HG02981 (cell line): ENCODE measurements around the gene LUC7L.
"Not testable (repeated sequence)": the region's sequence is repeated elsewhere in the genome, so short reads cannot be mapped to it uniquely, and the experiment has no call there.

ENCODE experiments used
- ATAC-seq: cut with Tn5 transposase; IDR thresholded peaks from one replicate; pipeline ENCODE4 v1.9.1; 2021; ENCODE audit warnings: mild to moderate bottlenecking, moderate library complexity; ENCODE audit not compliant: unreplicated experiment

LUC7L gene

DNA sequence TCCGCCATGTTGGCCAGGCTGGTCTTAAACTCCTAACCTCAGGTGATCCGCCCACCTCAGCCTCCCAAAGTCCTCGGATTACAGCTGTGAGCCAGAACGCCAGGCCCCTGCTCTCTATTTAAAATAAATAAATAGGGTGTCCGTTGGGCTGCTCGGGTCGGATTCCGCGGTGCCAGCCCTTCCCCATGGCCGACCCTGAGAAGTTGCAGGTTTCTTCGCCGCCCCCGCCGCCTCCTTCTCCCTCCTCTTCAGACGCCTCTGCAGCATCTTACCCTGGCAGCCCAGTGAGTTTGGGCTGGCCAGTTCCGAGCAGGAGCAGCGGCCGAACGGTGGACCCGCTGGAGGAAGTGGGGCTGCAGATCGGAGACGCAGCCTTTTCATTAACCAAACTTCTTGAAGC lies 1.7 kb upstream of the LUC7L start:
- ATAC-seq, result no peak

DNA sequence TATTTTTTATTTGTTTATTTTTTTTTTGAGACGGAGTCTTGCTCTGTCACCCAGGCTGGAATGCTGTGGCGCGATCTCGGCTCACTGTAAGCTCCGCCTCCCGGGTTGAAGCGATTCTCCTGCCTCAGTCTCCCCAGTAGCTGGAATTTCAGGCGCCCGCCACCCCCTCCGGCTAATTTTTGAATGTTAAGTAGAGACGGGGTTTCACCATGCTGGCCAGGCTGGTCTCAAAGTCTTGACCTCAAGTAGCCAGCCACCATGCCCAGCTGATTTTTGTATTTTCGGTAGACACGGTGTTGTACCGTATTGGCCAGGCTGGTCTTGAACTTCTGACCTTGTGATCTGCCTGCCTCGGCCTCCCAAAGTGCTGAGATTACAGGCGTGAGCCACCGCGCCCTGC lies 1.1 kb upstream of the LUC7L start:
- ATAC-seq, result not testable (repeated sequence)

DNA sequence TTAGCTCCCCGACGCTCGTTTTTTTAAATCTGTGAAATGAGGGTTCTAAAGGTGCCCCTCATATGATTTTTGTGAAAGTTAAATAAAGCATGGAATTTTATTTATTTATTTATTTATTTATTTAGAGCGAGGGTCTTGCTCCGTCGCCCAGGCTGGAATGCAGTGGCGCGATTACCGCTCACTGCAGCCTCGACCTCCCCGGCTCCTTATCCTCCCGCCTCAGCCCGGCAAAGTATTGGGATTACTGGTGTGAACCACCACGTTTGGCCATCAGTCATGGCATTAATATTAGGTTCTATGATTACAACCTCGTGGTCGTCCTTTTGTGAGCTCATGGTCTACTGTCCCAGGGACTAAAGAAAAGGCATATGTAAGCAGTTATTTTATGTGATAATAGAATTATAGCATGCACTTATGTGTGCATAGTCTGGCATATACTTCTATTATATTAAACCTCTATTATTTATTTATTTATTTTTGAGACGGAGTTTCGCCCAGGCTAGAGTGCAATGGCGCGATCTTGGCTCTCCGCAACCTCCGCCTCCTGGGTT lies 557 bp upstream of the LUC7L start:
- ATAC-seq, result no peak

DNA sequence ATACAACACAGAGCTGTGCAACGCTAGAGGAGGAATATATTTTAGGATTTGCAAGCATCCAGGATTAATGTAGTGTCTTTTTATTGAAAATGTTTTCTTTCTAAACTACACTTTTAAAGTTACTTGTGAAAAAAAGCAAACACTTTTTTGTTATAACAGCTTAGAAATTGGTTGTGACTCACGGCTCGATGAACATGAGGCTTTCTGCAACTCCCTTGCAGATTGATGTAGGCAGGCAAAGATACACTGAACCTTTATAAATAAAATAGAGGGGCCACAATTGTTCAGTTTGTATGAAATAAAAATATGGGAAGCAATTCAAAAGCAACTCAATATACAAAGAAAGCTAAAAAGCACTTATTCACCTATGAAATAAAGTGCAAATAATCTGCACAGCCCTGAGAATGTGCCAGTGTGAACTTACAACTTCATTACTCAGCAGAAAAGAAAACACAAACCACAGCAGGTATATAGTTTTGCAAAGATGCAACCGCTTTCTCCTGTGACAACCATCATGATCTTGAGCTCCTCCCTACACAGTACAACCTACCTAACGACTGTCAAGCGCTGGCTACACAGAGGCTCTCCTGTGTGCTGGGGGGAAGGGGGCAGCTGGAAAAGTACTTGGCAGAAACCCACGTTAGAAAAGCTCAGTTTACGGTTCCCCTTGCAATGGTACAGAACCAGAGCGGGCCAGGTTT lies 948 bp downstream of the LUC7L start:
- peak; percentile 6 for ATAC-seq

DNA sequence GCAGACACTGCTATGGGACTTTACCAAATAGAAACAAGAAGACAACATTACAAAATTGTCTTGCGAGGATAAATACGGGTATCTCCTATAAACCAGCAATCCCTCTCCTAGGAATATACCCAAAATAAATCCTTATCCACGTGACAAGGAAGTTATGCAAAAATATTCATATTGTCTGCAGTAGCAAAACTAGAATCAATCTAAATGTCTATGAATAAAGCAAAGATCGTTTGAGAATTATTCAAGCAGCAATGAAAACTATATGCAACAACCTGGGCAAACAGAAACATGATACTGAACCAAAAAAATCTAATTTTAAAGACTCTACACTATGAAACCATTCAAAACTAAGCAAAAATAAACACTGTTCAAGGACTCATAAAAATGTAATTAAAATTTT lies 9.2 kb downstream of the LUC7L start:
- no peak for ATAC-seq

DNA sequence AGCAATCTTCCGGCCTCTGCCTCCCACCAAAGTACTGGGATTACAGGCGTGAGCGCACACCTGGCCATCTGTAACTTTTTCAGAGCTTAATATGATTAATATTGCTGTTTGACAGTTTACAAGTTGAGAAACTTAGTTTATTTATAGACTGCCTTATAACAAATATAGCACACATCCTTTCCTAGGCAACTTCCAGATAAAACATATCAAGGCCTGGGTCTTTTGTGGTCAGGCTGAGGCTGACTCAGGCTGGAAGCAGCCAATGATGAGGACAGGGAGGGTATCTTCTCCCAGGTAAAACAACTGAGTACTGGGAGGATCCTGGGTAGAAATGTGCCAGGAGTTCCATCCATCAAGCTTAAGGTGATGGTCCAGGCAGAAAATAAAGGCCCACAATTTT lies 16.2 kb downstream of the LUC7L start:
- no peak for ATAC-seq

DNA sequence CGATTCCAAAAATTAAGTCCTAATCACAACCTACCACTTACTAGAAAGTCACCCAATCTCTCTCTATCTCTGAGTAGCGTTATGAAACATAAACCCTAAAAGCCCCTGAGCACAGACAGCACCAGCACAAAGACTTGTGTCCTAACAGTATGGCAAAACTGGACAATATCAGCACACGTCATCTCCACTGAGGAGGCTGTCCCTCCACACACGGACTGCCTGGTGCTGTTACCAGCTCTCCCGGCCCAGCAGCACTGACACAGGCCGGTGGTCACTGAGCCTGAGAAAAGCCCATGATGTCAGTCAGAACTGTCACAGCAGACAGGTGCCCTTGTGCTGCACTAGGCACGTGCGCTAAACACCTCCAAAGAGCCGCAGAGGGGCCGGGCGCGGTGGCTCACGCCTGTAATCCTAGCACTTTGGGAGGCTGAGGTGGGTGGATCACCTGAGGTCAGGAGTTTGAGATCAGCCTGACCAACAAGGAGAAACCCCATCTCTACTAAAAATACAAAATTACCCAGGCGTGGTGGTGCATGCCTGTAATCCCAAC lies 17.5 kb downstream of the LUC7L start:
- not testable (repeated sequence) for ATAC-seq

DNA sequence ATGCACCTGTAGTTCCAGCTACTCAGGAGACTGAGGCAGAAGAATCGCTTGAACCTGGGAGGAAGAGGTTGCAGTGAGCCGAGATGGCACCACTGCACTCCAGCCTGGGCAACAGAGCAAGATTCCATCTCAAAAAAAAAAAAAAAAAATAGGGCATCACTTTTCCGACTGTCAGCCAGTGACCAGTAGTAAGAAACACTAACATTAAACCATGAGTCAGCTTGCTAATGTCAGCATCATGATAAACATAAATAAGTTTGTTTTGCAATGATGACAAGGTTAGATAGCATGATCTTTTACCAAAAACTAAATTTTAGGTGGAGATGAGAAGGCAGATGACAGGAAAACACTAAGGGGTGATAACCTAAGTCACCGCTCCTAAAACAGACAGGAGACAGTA lies 19.9 kb downstream of the LUC7L start:
- ATAC-seq, result not testable (repeated sequence)

DNA sequence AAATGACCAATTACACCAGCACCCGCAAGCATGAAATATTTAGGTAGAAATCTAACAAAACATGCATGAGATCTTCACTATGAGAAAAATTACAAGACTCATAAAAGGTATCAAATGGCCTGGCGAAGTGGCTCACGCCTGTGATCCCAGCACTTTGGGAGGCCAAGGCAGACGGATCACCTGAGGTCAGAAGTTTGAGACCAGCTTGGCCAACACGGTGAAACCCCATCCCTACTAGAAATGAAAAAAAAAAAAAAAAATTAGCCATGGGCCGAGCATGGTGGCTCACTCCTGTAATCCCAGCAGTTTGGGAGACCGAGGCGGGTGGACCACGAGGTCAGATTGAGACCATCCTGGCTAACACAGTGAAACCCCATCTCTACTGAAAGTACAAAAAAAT lies 25.2 kb downstream of the LUC7L start:
- not testable (repeated sequence) for ATAC-seq

DNA sequence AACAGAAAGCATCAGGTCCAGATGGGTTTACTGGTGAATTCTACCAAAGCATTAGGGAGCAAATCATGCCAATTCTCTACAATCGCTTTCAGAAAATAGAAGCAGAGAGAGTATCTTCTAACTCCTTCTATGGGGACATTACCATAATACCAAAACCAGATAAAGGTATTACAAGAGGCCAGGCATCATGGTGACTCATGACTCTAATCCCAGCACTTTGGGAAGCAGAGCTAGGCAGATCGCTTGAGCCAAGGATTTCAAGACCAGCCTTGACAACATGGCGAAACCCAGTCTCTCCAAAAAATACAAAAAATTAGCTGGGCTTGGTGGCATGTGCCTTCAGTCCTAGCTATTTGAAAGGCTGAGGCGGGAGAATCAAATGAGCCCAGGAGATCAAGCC lies 26.0 kb downstream of the LUC7L start:
- ATAC-seq, result no peak

DNA sequence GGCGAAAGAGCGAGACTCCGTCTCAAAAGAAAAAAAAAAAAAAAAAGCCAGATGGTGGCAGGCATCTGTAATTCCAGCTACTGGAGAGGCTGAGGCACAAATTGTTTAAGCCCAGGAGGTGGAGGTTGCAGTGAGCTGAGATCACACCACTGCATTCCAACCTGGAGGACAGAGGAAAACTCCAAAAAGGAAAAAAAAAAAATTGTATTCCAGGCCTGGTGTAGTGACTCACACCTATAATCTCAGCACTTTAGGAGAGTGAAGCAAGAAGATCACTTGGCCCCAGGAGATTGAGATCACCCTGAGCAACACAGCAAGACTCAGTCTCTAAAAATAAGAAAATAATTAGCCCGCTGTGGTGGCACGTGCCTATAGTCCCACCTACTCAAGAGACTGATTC lies 28.9 kb downstream of the LUC7L start:
- ATAC-seq, result no peak

DNA sequence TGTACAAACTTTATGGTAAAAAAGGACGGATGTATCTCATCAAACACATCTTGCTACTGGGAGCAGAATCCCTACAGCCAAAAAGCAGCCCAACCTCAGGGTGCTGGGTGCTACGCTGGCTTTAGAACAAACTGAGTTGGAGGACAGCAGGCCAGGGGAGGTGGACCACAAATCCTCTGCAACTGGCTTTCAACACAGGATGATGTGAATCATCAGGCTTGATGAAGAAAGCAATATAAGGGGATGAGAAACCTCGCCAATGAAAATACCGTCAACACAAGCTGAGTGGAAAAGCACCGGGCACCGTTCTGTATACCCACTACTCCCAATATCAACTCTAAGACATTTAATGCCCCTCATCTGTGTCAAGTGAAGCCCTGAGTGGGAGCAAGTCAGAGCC lies 34.7 kb downstream of the LUC7L start:
- no peak for ATAC-seq

DNA sequence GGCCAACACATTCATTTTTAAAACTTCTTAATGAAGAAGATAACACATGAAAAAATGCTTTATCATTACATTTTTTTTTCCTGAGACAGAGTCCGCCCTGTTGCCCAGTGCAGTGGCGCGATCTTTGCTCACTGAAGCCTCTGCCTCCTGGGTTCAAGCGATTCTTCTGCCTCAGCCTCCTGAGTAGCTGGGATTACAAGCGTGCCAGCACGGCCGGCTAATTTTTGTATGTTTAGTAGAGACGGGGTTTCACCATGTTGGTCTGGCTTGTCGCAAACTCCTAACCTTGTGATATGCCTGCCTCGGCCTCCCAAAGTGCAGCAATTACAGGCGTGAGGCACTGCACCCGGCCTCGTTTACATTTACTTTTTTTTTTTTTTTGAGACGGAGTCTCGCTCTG lies 35.8 kb downstream of the LUC7L start:
- ATAC-seq, result no peak

DNA sequence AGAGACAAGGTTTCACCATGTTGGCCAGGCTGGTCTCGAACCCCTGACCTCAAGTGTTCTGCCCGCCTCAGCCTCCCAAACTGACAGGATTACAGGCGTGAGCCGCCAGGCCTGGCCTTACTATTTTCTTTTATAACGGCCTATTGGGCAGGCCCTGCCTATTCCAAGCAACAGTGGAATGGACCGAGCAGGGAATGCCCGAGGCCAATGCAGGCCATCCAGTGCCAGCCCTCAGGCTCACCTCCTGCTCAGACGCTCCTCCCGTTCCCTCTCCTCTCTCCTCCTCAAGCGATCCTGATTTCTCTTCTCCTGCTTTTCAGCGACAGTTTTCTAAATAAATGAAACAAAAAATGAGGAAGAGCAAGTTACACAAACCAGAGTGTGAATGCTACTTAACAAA lies 36.6 kb downstream of the LUC7L start:
- ATAC-seq, result no peak

DNA sequence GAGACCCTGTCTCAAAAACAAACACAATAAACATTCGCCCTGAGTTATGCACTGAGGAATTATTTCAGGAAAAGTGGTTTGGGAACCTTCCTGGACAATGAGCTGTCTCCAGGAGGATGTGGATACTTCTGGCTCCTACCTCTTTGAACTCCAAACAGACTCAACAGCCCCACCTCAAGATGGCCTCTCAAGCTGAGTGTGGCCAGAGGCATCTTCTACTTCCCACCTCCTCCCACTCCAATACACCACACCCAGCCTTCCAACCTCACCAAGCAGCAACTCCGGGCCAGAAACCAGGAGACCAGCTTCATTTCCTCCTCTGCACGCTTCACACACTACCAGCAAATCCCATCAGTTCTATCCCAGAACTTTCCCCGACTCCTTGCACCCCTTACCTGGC lies 37.4 kb downstream of the LUC7L start:
- no peak for ATAC-seq

DNA sequence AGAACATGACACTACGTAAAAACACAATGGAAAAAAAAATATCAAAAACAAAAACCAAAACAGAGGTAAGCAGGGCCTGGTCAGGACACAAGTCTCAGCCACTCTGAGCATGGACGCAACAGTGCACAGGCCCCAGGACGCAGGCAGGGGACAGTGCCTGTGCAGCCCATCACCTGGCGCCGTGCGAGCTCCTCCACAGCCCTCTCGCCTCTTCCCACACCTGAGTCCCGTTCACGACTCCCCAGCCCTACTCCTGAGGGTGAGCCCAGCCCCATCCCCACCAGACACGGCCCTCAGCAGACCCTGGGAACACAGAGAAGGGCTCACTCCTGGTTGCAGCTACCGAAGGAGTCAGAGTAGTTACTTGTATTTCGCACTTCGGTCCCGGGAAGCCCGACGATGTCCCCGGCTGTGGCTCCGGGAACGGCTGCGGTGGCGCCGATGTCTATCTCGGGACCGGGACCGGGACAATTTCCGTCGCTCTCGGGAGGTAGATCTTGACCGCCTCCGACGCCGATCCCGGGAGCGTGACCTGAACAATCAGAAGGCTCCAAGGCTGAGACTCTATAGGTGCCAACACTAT lies 39.6 kb downstream of the LUC7L start:
- ATAC-seq, result no peak

DNA sequence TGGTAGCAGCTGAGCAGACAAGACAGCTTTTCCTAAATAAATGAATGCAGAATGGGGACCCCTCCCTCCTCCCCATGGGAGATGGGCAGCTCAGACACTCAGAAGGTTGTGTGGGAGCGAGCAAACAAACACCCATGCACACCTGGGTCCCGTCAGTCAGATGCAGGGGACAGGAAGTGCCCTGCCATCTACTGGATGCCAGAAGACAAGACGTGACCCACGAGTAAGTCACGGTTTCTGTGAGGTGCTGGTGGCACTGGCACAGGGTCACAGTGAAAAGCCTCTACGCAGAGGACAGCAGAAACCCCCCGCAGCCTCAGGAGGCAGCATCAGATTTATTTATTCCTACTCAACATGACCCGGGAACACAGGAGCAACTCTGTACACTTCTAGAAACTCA lies 40.6 kb downstream of the LUC7L start:
- ATAC-seq, result no peak

DNA sequence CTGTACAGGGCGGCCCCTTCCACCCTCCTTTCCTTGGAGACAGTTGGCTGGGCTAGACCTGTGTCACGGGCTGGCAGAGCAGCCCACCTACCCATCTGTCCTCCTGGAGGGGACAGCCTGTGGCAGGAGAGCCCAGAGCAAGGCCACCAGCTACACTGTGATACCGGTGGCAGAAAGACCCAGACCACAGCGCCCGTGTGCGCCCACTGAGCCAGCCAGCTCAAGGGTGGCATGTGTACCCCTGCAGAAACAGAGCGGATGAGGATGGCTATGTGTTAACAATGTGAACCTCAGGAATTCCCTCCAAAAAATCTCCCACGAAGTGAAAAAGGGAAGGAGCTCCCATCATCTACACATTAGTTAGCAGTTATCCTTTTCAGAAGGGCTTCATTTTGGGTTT lies 41.9 kb downstream of the LUC7L start:
- ATAC-seq, result no peak

DNA sequence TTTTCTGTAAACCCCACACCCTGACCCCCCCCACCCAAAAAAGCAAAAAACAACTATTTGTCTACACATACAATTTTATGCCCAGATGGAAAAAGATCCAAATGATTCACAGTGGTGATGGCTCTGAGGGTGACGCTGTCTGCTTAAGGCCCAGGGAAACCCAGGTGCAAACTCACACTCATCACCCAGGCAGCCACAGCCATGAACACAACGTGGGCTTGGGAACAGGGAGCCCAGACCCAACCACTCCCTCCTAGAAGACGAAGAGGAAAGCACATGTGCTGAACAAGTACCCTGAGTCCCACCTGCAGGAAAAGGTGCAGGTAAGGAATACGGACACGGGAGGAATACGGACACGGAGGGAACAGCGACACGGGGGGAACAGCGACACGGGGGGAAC lies 43.6 kb downstream of the LUC7L start:
- ATAC-seq, result no peak

DNA sequence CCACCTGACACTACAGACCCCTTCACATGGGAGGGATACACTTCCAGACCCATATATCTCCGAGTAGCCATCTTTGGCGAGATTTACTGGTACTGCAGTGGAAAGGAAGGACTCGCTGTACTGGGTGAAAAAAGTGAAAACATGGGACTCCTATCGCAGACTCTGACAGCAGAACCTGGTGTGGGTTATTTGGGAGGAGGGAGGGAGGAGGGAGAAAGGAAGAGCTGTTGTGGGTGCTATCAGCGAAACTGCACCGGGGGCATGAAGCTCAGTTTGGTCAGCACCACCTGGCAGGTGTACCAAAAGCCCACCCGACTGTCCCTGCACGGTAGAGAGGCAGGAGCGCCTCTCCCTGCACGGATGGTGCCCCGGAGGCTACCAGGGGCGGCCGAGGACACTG lies 44.0 kb downstream of the LUC7L start:
- no peak for ATAC-seq

DNA sequence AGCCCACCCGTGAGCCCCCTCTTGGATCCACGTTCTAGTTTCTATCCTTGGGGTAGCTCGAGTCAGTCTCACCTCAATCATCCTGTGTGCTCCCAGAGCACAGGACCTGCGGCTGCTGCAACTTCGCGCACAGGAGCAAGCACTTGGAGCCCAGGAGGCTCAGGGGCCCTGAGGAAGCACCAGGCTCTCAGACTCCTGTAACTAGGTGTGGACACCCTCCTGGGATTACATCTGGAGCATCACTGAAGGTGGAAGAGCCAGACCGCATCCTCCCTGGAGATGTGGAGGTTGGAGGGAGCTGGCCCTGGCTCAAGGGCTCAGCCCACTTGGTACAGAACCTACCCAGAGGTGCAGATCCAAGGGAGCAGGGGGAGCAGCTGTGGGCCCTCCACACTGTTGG lies 46.2 kb downstream of the LUC7L start:
- no peak for ATAC-seq

DNA sequence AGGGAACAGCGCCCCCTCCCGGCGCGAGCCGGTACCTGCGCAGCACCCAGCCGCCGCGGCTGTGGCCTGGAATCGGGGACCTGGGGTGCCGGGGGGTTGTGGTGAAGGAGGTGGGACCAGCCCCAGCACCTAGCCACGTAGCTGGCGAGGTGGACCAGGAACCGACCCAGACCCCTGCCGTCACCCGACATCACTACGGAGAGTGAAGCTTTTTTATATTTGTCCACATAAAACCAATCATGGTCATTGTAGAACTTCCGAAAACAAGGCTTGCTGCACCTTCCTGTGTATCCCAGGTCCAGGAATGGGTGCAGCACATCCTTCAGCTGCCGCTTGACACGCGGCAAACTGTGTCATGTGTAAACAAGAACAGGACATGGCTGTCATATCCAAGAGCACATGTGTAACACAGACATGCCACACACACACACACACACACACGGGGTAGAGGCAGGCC lies 47.7 kb downstream of the LUC7L start:
- ATAC-seq, result no peak
